Astrocyte (in vitro differentiated cells and primary cell): ENCODE results near the gene IL21R. TPM values are rescaled to one million over a fixed set of nuclear protein-coding genes. Genes with fewer than 3 reads are reported as not detected.

Source experiments
- DNase-seq: peaks from one replicate; pipeline ENCODE4 v3.0.0-alpha.2; 2010; ENCODE audit warnings: low read depth
- FAIRE-seq: peaks from 2 replicates; lab custom pipeline; 2011; peaks lifted over from hg19 to GRCh38; lab: Jason Lieb, UNC
- H2AFZ ChIP-seq: 2 replicates; pipeline ENCODE4 v1.6.0; 2012; ENCODE audit warnings: low read depth, low read length, inconsistent platforms
- H3K27ac ChIP-seq: 2 replicates; pipeline ENCODE4 v1.5.1; 2011; ENCODE audit warnings: low read depth, low read length, inconsistent platforms
- H3K27me3 ChIP-seq: 2 replicates; pipeline ENCODE4 v1.6.0; 2011; ENCODE audit warnings: low read length, inconsistent platforms; ENCODE audit not compliant: insufficient read depth
- H3K36me3 ChIP-seq: 2 replicates; pipeline ENCODE4 v1.5.1; 2011; ENCODE audit warnings: low read length, inconsistent platforms; ENCODE audit not compliant: insufficient read depth
- H3K4me1 ChIP-seq: 2 replicates; pipeline ENCODE4 v1.5.1; 2011; ENCODE audit warnings: low read length, inconsistent platforms; ENCODE audit not compliant: insufficient read depth
- H3K4me2 ChIP-seq: 2 replicates; pipeline ENCODE4 v1.6.0; 2012; ENCODE audit warnings: low read length, inconsistent platforms
- H3K4me3 ChIP-seq: 2 replicates; pipeline ENCODE4 v1.5.1; 2011; ENCODE audit warnings: low read depth, mild to moderate bottlenecking, low read length, inconsistent platforms; ENCODE audit not compliant: insufficient read depth
- H3K79me2 ChIP-seq: 2 replicates; pipeline ENCODE4 v1.6.0; 2012; ENCODE audit warnings: mild to moderate bottlenecking, low read length, inconsistent platforms; ENCODE audit not compliant: insufficient read depth
- H3K9ac ChIP-seq: 2 replicates; pipeline ENCODE4 v1.6.0; 2012; ENCODE audit warnings: mild to moderate bottlenecking, low read length, inconsistent platforms
- H3K9me3 ChIP-seq: 2 replicates; pipeline ENCODE4 v1.5.1; 2012; ENCODE audit warnings: low read depth, mild to moderate bottlenecking, low read length, inconsistent platforms; ENCODE audit not compliant: insufficient read depth
- H4K20me1 ChIP-seq: 2 replicates; pipeline ENCODE4 v1.6.0; 2012; ENCODE audit warnings: low read length, inconsistent platforms; ENCODE audit not compliant: insufficient read depth
- H3K27ac Mint-ChIP-seq: one replicate; pipeline ENCODE4 v1.8.0; 2021; ENCODE audit warnings: mild to moderate bottlenecking, mixed read lengths; ENCODE audit not compliant: unreplicated experiment
- H3K27me3 Mint-ChIP-seq: one replicate; pipeline ENCODE4 v1.8.0; 2021; ENCODE audit warnings: low read depth, mixed read lengths; ENCODE audit not compliant: unreplicated experiment
- H3K36me3 Mint-ChIP-seq: one replicate; pipeline ENCODE4 v1.8.0; 2021; ENCODE audit warnings: low read depth, mixed read lengths; ENCODE audit not compliant: unreplicated experiment
- H3K4me1 Mint-ChIP-seq: one replicate; pipeline ENCODE4 v1.8.0; 2021; ENCODE audit warnings: low read depth, mixed read lengths; ENCODE audit not compliant: unreplicated experiment
- H3K4me3 Mint-ChIP-seq: one replicate; pipeline ENCODE4 v1.8.0; 2021; ENCODE audit warnings: mild to moderate bottlenecking, moderate library complexity, mixed read lengths; ENCODE audit not compliant: unreplicated experiment
- H3K9me3 Mint-ChIP-seq: one replicate; pipeline ENCODE4 v1.8.0; 2021; ENCODE audit warnings: mild to moderate bottlenecking, mixed read lengths; ENCODE audit not compliant: unreplicated experiment
- CTCF ChIP-seq: IDR thresholded peaks from 2 replicates; pipeline ENCODE4 v1.5.1; 2011; ENCODE audit warnings: low read depth, mild to moderate bottlenecking, inconsistent platforms, low read length, moderate library complexity; ENCODE audit not compliant: insufficient read depth
- EZH2 ChIP-seq: IDR thresholded peaks from 2 replicates; pipeline ENCODE4 v1.6.1; 2012; ENCODE audit warnings: mild to moderate bottlenecking, low read length, inconsistent platforms; ENCODE audit not compliant: insufficient read depth
- total RNA-seq: library from RNA; stranded (reverse); gene quantifications from 2 replicates; pipeline ENCODE4 v1.2.1, GENCODE V29; 2021

IL21R gene
- total RNA-seq, 1 donor from 2014 or later, result 1.8 TPM

GRCh38 chr16:27449434-27450195 lies 47.6 kb downstream of the IL21R start:
- Mint-ChIP-seq H3K27ac (no peak overlapping the region), H3K4me1 (peaks cover 3% of the 10 kb centered on the region), H3K27me3 (peaks cover 2% of the 10 kb centered on the region), H3K4me3 (no peak overlapping the region), H3K9me3 (peaks cover 14% of the 10 kb centered on the region), H3K36me3 (peaks cover 5% of the 10 kb centered on the region)
- Histone ChIP-seq H3K27ac (no peak overlapping the region), H3K36me3 (no peaks in the 10 kb centered on the region), H3K27me3 (no peaks in the 10 kb centered on the region), H3K4me2 (no peak overlapping the region), H3K4me3 (no peak overlapping the region), H3K4me1 (peaks cover 4% of the 10 kb centered on the region), H3K79me2 (no peaks in the 10 kb centered on the region), H3K9ac (no peak overlapping the region), H3K9me3 (peaks cover 4% of the 10 kb centered on the region), H4K20me1 (no peaks in the 10 kb centered on the region), H2AFZ (no peak overlapping the region)
- FAIRE-seq (no peak), DNase-seq (no peak)
- TF ChIP-seq EZH2 (no peak), CTCF (no peak)

GRCh38 chr16:27450196-27450549 lies 48.2 kb downstream of the IL21R start:
- Mint-ChIP-seq H3K27me3 (peaks cover 3% of the 10 kb centered on the region), H3K4me3 (no peak overlapping the region), H3K4me1 (peaks cover 3% of the 10 kb centered on the region), H3K27ac (no peak overlapping the region), H3K36me3 (peaks cover 4% of the 10 kb centered on the region), H3K9me3 (peaks cover 8% of the 10 kb centered on the region)
- FAIRE-seq (no peak), DNase-seq (no peak)
- no peak overlapping the region for H2AFZ ChIP-seq
- no peak for TF ChIP-seq CTCF
- TF ChIP-seq EZH2, result no peak
- H3K36me3 ChIP-seq, result no peaks in the 10 kb centered on the region
- no peak overlapping the region for H3K9ac ChIP-seq
- no peak overlapping the region for H3K4me3 ChIP-seq
- peaks cover 3% of the 10 kb centered on the region for H3K9me3 ChIP-seq
- peaks cover 4% of the 10 kb centered on the region for H3K4me1 ChIP-seq
- H3K4me2 ChIP-seq, result no peak overlapping the region
- H3K79me2 ChIP-seq, result no peaks in the 10 kb centered on the region
- no peaks in the 10 kb centered on the region for H3K27me3 ChIP-seq
- no peak overlapping the region for H3K27ac ChIP-seq
- H4K20me1 ChIP-seq, result no peaks in the 10 kb centered on the region
